MM.1S (cell line): ENCODE data around the gene TRAPPC1.

Source experiments
- EZH2phosphoT487 ChIP-seq: fragments of 300-600 bp; sonication (generic); IDR thresholded peaks from 2 replicates; pipeline ENCODE4 v1.6.1; 2018; ENCODE audit warnings: antibody characterized with exemption, low read length
- TF ChIP-seq, protein P1 (sequence below): fragments of 300-600 bp; sonication (generic); IDR thresholded peaks from 2 replicates; pipeline ENCODE4 v1.5.1; 2016; ENCODE audit warnings: antibody characterized with exemption, low read length, mixed read lengths

DNA sequence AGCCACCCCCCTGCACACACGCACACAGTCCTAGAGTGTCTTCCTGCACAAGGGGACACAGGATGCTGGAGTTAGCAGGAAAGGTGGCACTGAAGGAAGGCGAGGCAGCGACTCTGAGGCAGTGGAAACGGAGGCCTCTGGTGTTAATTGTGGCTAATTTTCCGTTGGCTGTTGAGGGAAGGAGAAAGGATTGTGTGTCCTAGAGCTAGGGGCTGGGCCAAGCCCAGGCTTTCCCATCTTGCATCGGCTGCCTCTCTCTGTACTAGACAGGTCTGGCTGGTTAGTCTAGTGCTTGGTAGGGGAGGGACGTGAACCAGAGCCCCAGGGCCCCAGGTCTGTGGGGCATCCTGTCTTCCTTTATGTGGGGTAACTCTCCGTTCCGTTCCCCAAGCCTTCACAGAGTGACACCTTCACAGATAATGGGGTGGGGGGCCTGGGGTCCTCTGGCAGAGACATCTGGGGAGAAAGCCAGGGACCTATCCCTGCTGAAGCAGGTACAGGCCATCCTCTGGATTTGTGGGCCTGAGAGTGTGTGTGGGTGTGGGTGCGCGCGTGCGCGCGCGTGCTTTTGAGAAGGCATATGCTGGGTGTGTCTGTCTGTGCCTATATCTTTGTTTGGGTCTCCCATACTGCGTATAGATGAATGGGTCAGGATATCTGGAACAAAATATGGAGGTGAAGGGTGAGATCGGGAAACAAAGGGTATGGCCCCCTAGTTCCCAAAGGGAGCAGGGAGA, 43.4 kb downstream of the TRAPPC1 start, which contains the start of gene CHD3:
- TF ChIP-seq, protein P1, sequence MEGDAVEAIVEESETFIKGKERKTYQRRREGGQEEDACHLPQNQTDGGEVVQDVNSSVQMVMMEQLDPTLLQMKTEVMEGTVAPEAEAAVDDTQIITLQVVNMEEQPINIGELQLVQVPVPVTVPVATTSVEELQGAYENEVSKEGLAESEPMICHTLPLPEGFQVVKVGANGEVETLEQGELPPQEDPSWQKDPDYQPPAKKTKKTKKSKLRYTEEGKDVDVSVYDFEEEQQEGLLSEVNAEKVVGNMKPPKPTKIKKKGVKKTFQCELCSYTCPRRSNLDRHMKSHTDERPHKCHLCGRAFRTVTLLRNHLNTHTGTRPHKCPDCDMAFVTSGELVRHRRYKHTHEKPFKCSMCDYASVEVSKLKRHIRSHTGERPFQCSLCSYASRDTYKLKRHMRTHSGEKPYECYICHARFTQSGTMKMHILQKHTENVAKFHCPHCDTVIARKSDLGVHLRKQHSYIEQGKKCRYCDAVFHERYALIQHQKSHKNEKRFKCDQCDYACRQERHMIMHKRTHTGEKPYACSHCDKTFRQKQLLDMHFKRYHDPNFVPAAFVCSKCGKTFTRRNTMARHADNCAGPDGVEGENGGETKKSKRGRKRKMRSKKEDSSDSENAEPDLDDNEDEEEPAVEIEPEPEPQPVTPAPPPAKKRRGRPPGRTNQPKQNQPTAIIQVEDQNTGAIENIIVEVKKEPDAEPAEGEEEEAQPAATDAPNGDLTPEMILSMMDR: no peak
- TF ChIP-seq EZH2phosphoT487: no peak
